GM12878 (cell line): ENCODE measurements around the gene NLRP6. TPM values are rescaled to one million over a fixed set of nuclear protein-coding genes. Genes with fewer than 3 reads are reported as not detected.

Source experiments
- ATAC-seq: fragments of 200-7000 bp; cut with Tn5 transposase; 3 replicates; pipeline ENCODE4 v1.9.1; 2020; ENCODE audit warnings: mild to moderate bottlenecking, moderate library complexity
- BruUV-seq: library from RNA; stranded (reverse); fragments of 400-500 nt; replicated peaks from 2 replicates; lab custom pipeline; 2021; lab: Mats Ljungman, UMichigan
- CTCF ChIA-PET: fragments of 300-600 bp; sonication (Branson Sonifier 250); formaldehyde crosslinking; extraction: SDS; loops from one replicate; lab custom pipeline; 2021; ENCODE audit warnings: inconsistent platforms; lab: Yijun Ruan, JAX
- POLR2A ChIA-PET: fragments of 350-600 bp; formaldehyde crosslinking; extraction: SDS; loops from one replicate; lab custom pipeline; 2021; ENCODE audit warnings: inconsistent platforms; lab: Charles Lee
- RAD21 ChIA-PET: fragments of 300-600 bp; sonication (Branson Sonifier 250); formaldehyde crosslinking; loops from one replicate; lab custom pipeline; 2023; ENCODE audit warnings: antibody characterized with exemption; ENCODE audit not compliant: unreplicated experiment; lab: Charles Lee
- SMC1A ChIA-PET: fragments of 300-600 bp; sonication (Branson Sonifier 250); formaldehyde crosslinking; loops from one replicate; lab custom pipeline; 2023; ENCODE audit not compliant: unreplicated experiment, uncharacterized antibody; lab: Charles Lee
- DNase-seq: peaks from one replicate; pipeline ENCODE4 v3.0.0-alpha.2; 2011; ENCODE audit warnings: low read depth, low spot score
- FAIRE-seq: peaks from 3 replicates; lab custom pipeline; 2011; peaks lifted over from hg19 to GRCh38; lab: Jason Lieb, UNC
- H2AFZ ChIP-seq: 2 replicates; pipeline ENCODE4 v1.6.0; 2011; ENCODE audit warnings: low read depth, low read length, control low read depth; ENCODE audit not compliant: control insufficient read depth
- H3K27ac ChIP-seq: 2 replicates; pipeline ENCODE4 v1.5.1; 2011; ENCODE audit warnings: control low read depth; ENCODE audit not compliant: control insufficient read depth, insufficient read depth
- H3K27me3 ChIP-seq, 2 experiments: replicated peaks in 1 of 2; 2 replicates each; pipeline versions ENCODE4 v1.6.0 to v1.6.1; 2011; ENCODE audit warnings: low read length in 1 of 2; ENCODE audit not compliant: control insufficient read depth in 2 of 2, insufficient read depth in 2 of 2
- H3K36me3 ChIP-seq, 2 experiments: 2 replicates each; pipeline ENCODE4 v1.5.1; 2011; ENCODE audit warnings: low read length in 1 of 2; ENCODE audit not compliant: control insufficient read depth in 2 of 2, insufficient read depth in 2 of 2
- H3K4me1 ChIP-seq: 2 replicates; pipeline ENCODE4 v1.6.1; 2011; ENCODE audit warnings: mild to moderate bottlenecking, low read length, moderate library complexity, mixed read lengths; ENCODE audit not compliant: control insufficient read depth, insufficient read depth
- H3K4me2 ChIP-seq: 2 replicates; pipeline ENCODE4 v1.6.0; 2011; ENCODE audit warnings: control low read depth; ENCODE audit not compliant: control insufficient read depth, insufficient read depth
- H3K4me3 ChIP-seq: fragments of 200-600 bp; sonication (generic); 2 replicates; pipeline ENCODE4 v1.5.1; 2016
- H3K79me2 ChIP-seq: 2 replicates; pipeline ENCODE4 v1.6.0; 2011; ENCODE audit warnings: low read length; ENCODE audit not compliant: control insufficient read depth, insufficient read depth
- H3K9ac ChIP-seq: 2 replicates; pipeline ENCODE4 v1.8.0; 2011; ENCODE audit warnings: low read length, control low read depth, mixed read lengths; ENCODE audit not compliant: control insufficient read depth, insufficient read depth
- H3K9me3 ChIP-seq: replicated peaks from 3 replicates; pipeline ENCODE4 v1.5.1; 2011; ENCODE audit warnings: mild to moderate bottlenecking, low read length; ENCODE audit not compliant: control insufficient read depth, insufficient read depth
- H4K20me1 ChIP-seq: 2 replicates; pipeline ENCODE4 v1.6.0; 2011; ENCODE audit not compliant: control insufficient read depth, insufficient read depth
- ATF2 ChIP-seq: IDR thresholded peaks from 2 replicates; pipeline ENCODE4 v1.6.1; 2012; ENCODE audit warnings: low read length, inconsistent platforms
- BCL11A ChIP-seq: IDR thresholded peaks from 2 replicates; pipeline ENCODE4 v1.6.1; 2011; ENCODE audit warnings: low read depth, low read length
- CHD2 ChIP-seq: IDR thresholded peaks from 2 replicates; pipeline ENCODE4 v1.6.1; 2011; ENCODE audit warnings: low read depth, low read length, improper control_type of control experiment, borderline replicate concordance
- EP300 ChIP-seq, 2 experiments: fragments of 150-350 bp in 1 of 2; IDR thresholded peaks; 2 replicates each; pipeline ENCODE4 v1.6.1; 2011 to 2012; ENCODE audit warnings: low read depth in 2 of 2, low read length in 2 of 2, borderline replicate concordance in 1 of 2, improper control_type of control experiment in 1 of 2, inconsistent platforms in 1 of 2; ENCODE audit not compliant: control insufficient read depth in 1 of 2
- ETV6 ChIP-seq, 2 experiments: fragments of 450-650 bp in 1 of 2; IDR thresholded peaks in 1 of 2; conservative IDR thresholded peaks in 1 of 2; 2 replicates each; pipeline ENCODE4 v1.6.1; 2014; ENCODE audit warnings: antibody characterized with exemption in 1 of 2, borderline replicate concordance in 1 of 2, low read depth in 1 of 2, mild to moderate bottlenecking in 1 of 2, moderate library complexity in 1 of 2
- GABPA ChIP-seq: IDR thresholded peaks from 2 replicates; pipeline ENCODE4 v1.6.1; 2014; ENCODE audit warnings: antibody characterized with exemption, low read depth, mild to moderate bottlenecking, inconsistent platforms
- HDAC6 ChIP-seq: fragments of 200-600 bp; sonication (generic); IDR thresholded peaks from one replicate; pipeline ENCODE4 v1.8.0; 2017; ENCODE audit warnings: antibody characterized with exemption; ENCODE audit not compliant: unreplicated experiment
- HDGF ChIP-seq: fragments of 450-650 bp; IDR thresholded peaks from 2 replicates; pipeline ENCODE4 v1.6.1; 2016; ENCODE audit warnings: antibody characterized with exemption
- IKZF1 ChIP-seq: fragments of 450-650 bp; conservative IDR thresholded peaks from 2 replicates; pipeline ENCODE4 v1.6.1; 2017; ENCODE audit warnings: antibody characterized with exemption, mild to moderate bottlenecking
- KAT2A ChIP-seq: conservative IDR thresholded peaks from 2 replicates; pipeline ENCODE4 v1.6.1; 2011; ENCODE audit warnings: low read depth, low read length; ENCODE audit not compliant: control insufficient read depth
- MEF2B ChIP-seq: fragments of 450-650 bp; IDR thresholded peaks from 2 replicates; pipeline ENCODE4 v1.6.1; 2018; ENCODE audit warnings: mild to moderate bottlenecking, moderate library complexity; ENCODE audit not compliant: partially characterized antibody, poor library complexity, severe bottlenecking
- SMAD5 ChIP-seq: IDR thresholded peaks from 2 replicates; pipeline ENCODE4 v1.6.1; 2016; ENCODE audit warnings: antibody characterized with exemption, low read depth
- SREBF2 ChIP-seq: IDR thresholded peaks from 2 replicates; pipeline ENCODE4 v1.6.1; 2012; ENCODE audit warnings: mild to moderate bottlenecking, low read length
- ZBTB33 ChIP-seq: fragments of 450-650 bp; IDR thresholded peaks from 2 replicates; pipeline ENCODE4 v1.6.1; 2017; ENCODE audit warnings: mild to moderate bottlenecking
- ZBTB40 ChIP-seq: fragments of 450-650 bp; IDR thresholded peaks from 2 replicates; pipeline ENCODE4 v1.6.1; 2016; ENCODE audit warnings: mild to moderate bottlenecking, moderate library complexity, borderline replicate concordance
- ZNF384 ChIP-seq: IDR thresholded peaks from 2 replicates; pipeline ENCODE4 v1.6.1; 2012; ENCODE audit warnings: low read depth, mild to moderate bottlenecking, low read length, improper control_type of control experiment, borderline replicate concordance
- WGBS: methylation state at CpG from one replicate; pipeline ENCODE4 v1.1.6; 2016; ENCODE audit warnings: low lambda C conversion rate; ENCODE audit not compliant: insufficient replicate concordance, insufficient coverage; ENCODE audit errors: missing lambda C conversion rate; 5-methylcytosine and 5-hydroxymethylcytosine counted together
- in situ Hi-C: fragments of 300-500 bp; cut with MboI; formaldehyde crosslinking; loops from 9 replicates; pipeline ENCODE4 v1.14.3; 2018; ENCODE audit warnings: mixed read lengths
- intact Hi-C: fragments of 100-400 bp; cut with micrococcal nuclease; formaldehyde crosslinking; loops from one replicate; pipeline ENCODE4 v1.14.2; 2022; ENCODE audit not compliant: unreplicated experiment
- polyA plus RNA-seq, 11 experiments: library from polyadenylated mRNA; depleted of rRNA in 4 of 11; unstranded in 6 of 11; stranded (reverse) in 5 of 11; fragments of >200 nt; fragmentation: Nextera tagmentation in 4 of 11; fragmentation: Illumina TruSeq in 1 of 11; extraction: Ambion mirVana in 4 of 11; extraction: Trizol in 1 of 11; gene quantifications; 1 replicate in 1 of 11; 2 replicates in 10 of 11; pipeline versions ENCODE4 v1.2.1 to v1.2.3, GENCODE V29; 2011 to 2016; ENCODE audit warnings: inconsistent platforms in 2 of 11, missing spikeins in 2 of 11, low read depth in 1 of 11
- total RNA-seq, 4 experiments: library from RNA; depleted of rRNA in 3 of 4; stranded (reverse); fragments of >200 nt in 3 of 4; fragmentation: Illumina TruSeq in 1 of 4; extraction: Trizol in 1 of 4; gene quantifications; 2 replicates each; pipeline versions ENCODE4 v1.2.1 to v1.2.3, GENCODE V29; 2013 to 2021

The NLRP6 gene
- total and polyA plus RNA-seq, 10 of the 15 experiments (the other 5 are each of a cell fraction or from before 2014, with no cell fraction given): 0.03 to 0.11 TPM; not detected in 8

- peak overlapping the region; percentile 80 for H3K4me3 ChIP-seq
- H3K4me2 ChIP-seq: peak overlapping the region; percentile 98
- in situ Hi-C loops: no loop called here
- H3K79me2 ChIP-seq: peaks cover 38% of the 10 kb centered on the region
- H3K27me3 ChIP-seq: no peaks in the 10 kb centered on the region
- H3K36me3 ChIP-seq: 0 out of 4 replicates have a peak, but pooled peaks cover 0 to 10% of the 10 kb centered on the region in 2 experiments
- WGBS: 1% methylated on average over 13 of the region's 13 CpGs
- peak overlapping the region; percentile 71 for H3K27ac ChIP-seq
- intact Hi-C loops: no loop called here
- no peaks in the 10 kb centered on the region for H3K9me3 ChIP-seq
- ChIA-PET CTCF (interaction anchor here (0.8 to 1.4 kb wide), 4 partner anchors 15 to 73 kb away, joined by 3 to 4 read pairs (median 4); partner anchors contain the start of gene BET1L), POLR2A (interaction anchor here (1.1 to 2.6 kb wide), 3 partner anchors 16 to 117 kb away, joined by 3 to 12 read pairs (median 4); partner anchors contain the start of genes BET1L and RIC8A), RAD21 (interaction anchor here (1.3 to 1.9 kb wide), 2 partner anchors 28 to 69 kb away, joined by 3 to 6 read pairs; partner anchors contain the start of genes BET1L and RIC8A), SMC1A (interaction anchor here (0.6 to 1.3 kb wide), 4 partner anchors 15 to 278 kb away, joined by 3 to 4 read pairs (median 3); no protein-coding TSS in a partner anchor)
- no TSS peak for BruUV-seq
- no peaks in the 10 kb centered on the region for H3K4me1 ChIP-seq
- H2AFZ ChIP-seq: peak overlapping the region; percentile 90
- H4K20me1 ChIP-seq: no peaks in the 10 kb centered on the region
- ATAC-seq (peak; percentile 32), DNase-seq (no peak), FAIRE-seq (peak; percentile 61)
- H3K9ac ChIP-seq: peak overlapping the region; percentile 86
- TF ChIP-seq ETV6 (conservative IDR thresholded peaks at IDR 0.05 in 1 of 2, IDR thresholded peaks at IDR 0.05 in 1 of 2; ENCODE audit: borderline replicate concordance in 1 of 2, low read depth in 1 of 2) (no peak), ZNF384 (no peak), HDGF (0 out of 2 replicates have a peak, but pooled peaks have one; percentile 63), SREBF2 (no peak), CHD2 (no peak), EP300 (IDR thresholded peaks at IDR 0.05; ENCODE audit: borderline replicate concordance in 1 of 2, control insufficient read depth in 1 of 2, low read depth in 2 of 2, low read length in 2 of 2) (peak in 1 of 2 experiments; percentile 42; a peak in 1 of 4 replicates), ZBTB33 (no peak), ATF2 (no peak), BCL11A (no peak), GABPA (no peak), ZBTB40 (0 out of 2 replicates have a peak, but pooled peaks have one; percentile 15), KAT2A (no peak), MEF2B (peak; percentile 18), SMAD5 (no peak), IKZF1 (peak; percentile 77; the same call in 1 of the 2 replicates), HDAC6 (peak; percentile 60)
Measured at GRCh38 chr11:235609-235996, 42.6 kb upstream of the NLRP6 start.
